GM06990 (cell line): ENCODE measurements around the gene AUTS2.

Experiments
- DNase-seq: peaks from one replicate; pipeline ENCODE4 v3.0.0-alpha.2; 2011; ENCODE audit not compliant: insufficient read length; ENCODE audit errors: extremely low read depth
- H3K27me3 ChIP-seq: replicated peaks from 2 replicates; pipeline ENCODE4 v1.6.0; 2011; ENCODE audit warnings: low read length; ENCODE audit not compliant: control insufficient read depth, insufficient read depth
- H3K36me3 ChIP-seq: 2 replicates; pipeline ENCODE4 v1.5.1; 2011; ENCODE audit warnings: low read length; ENCODE audit not compliant: control insufficient read depth, insufficient read depth
- H3K4me3 ChIP-seq: replicated peaks from 2 replicates; pipeline ENCODE4 v1.5.1; 2011; ENCODE audit warnings: low read depth, mild to moderate bottlenecking, control low read depth, low read length
- CTCF ChIP-seq: IDR thresholded peaks from 2 replicates; pipeline ENCODE4 v1.5.1; 2011; ENCODE audit warnings: low read length, control low read depth, mild to moderate bottlenecking, inconsistent platforms; ENCODE audit not compliant: insufficient read depth, poor library complexity, severe bottlenecking

AUTS2 gene

GRCh38 chr7:70346844-70347462 is 748.7 kb downstream of the AUTS2 start:
- no peak for DNase-seq
- Histone ChIP-seq H3K27me3 (no peaks in the 10 kb centered on the region), H3K36me3 (no peaks in the 10 kb centered on the region), H3K4me3 (no peak overlapping the region)
- TF ChIP-seq CTCF, result no peak

GRCh38 chr7:70347463-70348254 is 749.4 kb downstream of the AUTS2 start:
- Histone ChIP-seq H3K27me3 (no peaks in the 10 kb centered on the region), H3K36me3 (no peaks in the 10 kb centered on the region), H3K4me3 (no peak overlapping the region)
- no peak for TF ChIP-seq CTCF
- peak; percentile 68 for DNase-seq

- DNase-seq, result no peak
- Histone ChIP-seq H3K4me3 (no peak overlapping the region), H3K36me3 (no peaks in the 10 kb centered on the region), H3K27me3 (no peaks in the 10 kb centered on the region)
- no peak for TF ChIP-seq CTCF
Measured at GRCh38 chr7:70349031-70349430, 750.8 kb downstream of the AUTS2 start.

GRCh38 chr7:70349819-70350218 is 751.5 kb downstream of the AUTS2 start:
- no peak for TF ChIP-seq CTCF
- Histone ChIP-seq H3K36me3 (no peaks in the 10 kb centered on the region), H3K27me3 (no peaks in the 10 kb centered on the region), H3K4me3 (no peak overlapping the region)
- DNase-seq, result no peak

- DNase-seq, result no peak
- Histone ChIP-seq H3K36me3 (no peaks in the 10 kb centered on the region), H3K27me3 (no peaks in the 10 kb centered on the region), H3K4me3 (no peak overlapping the region)
- no peak for TF ChIP-seq CTCF
Measured at GRCh38 chr7:70352088-70352487, 753.8 kb downstream of the AUTS2 start.
